Left colon (tissue), 2 donors: ENCODE data around the gene CT83. TPM values are rescaled to one million over a fixed set of nuclear protein-coding genes. Genes with fewer than 3 reads are reported as not detected.
A peak's percentile ranks its signal among the peaks of the same experiment; 100 is the strongest.

Source experiments
- ATAC-seq: fragments of 200-7000 bp; cut with Tn5 transposase; one replicate; pipeline ENCODE4 v1.9.1; 2020; ENCODE audit warnings: mild to moderate bottlenecking, moderate library complexity
- DNase-seq, 2 donors: peaks; one replicate each; pipeline ENCODE4 v3.0.0-alpha.2; 2020
- intact Hi-C, 2 donors: fragments of 100-400 bp; cut with DNase I in 1 of 2; cut with micrococcal nuclease in 1 of 2; formaldehyde crosslinking; loops; one replicate each; pipeline versions ENCODE4 v1.11.2 to v1.14.0; 2022; cut with DNase I, micrococcal nuclease
- long read RNA-seq: library from polyadenylated mRNA; unstranded; transcript quantifications from one replicate; pipeline ENCODE4 v2.0.0, GENCODE V29; 2021
- total RNA-seq, 2 donors: library from RNA; stranded (reverse); fragmentation: NEBNext Ultra II Directional; extraction: Animal tissue kit (Norgen Biotek cat#: 25700); gene quantifications; one replicate each; pipeline ENCODE4 v1.2.1, GENCODE V29; 2021
- donor health status: DM: no; HTN: no; CAD: no.
- donor health status: DM: yes; HTN: yes; CAD: no.

CT83 gene
- total RNA-seq: not detected
- long read RNA-seq: 0 reads

GRCh38 chrX:116462822-116463221, at the start of gene CT83:
Gene CT83, minus strand, starts transcription at chrX:116462976. Its CDS starts 120 bp downstream, at chrX:116462856.
- intact Hi-C loops: no loop called here
- DNase-seq (no peak), ATAC-seq (no peak)

GRCh38 chrX:116499780-116500179, 37.0 kb upstream of the CT83 start:
- no peak for ATAC-seq
- intact Hi-C loops: no loop called here
- DNase-seq: no peak

- intact Hi-C loops: no loop called here
- DNase-seq (no peak), ATAC-seq (no peak)
These were observed 30.5 kb upstream of the CT83 start for GRCh38 chrX:116493271-116493670.

GRCh38 chrX:116490104-116490503, 27.3 kb upstream of the CT83 start:
- DNase-seq (no peak), ATAC-seq (no peak)
- intact Hi-C loops: no loop called here

- DNase-seq (no peak), ATAC-seq (no peak)
- intact Hi-C loops: no loop called here
These were observed 17.3 kb upstream of the CT83 start for GRCh38 chrX:116480059-116480458.

GRCh38 chrX:116449156-116449555, 13.6 kb downstream of the CT83 start:
- DNase-seq: no peak
- intact Hi-C loops: no loop called here
- no peak for ATAC-seq

GRCh38 chrX:116436358-116436816, 26.4 kb downstream of the CT83 start, which contains the start of gene SLC6A14:
Gene SLC6A14, plus strand, starts transcription at chrX:116436606. Its CDS starts 104 bp downstream, at chrX:116436710.
- DNase-seq: peak; percentile 19 to 36
- peak; percentile 90 for ATAC-seq
- intact Hi-C loops: no loop called here

GRCh38 chrX:116435597-116435996, 27.2 kb downstream of the CT83 start:
- no peak for ATAC-seq
- intact Hi-C loops: no loop called here
- no peak for DNase-seq

GRCh38 chrX:116427978-116428377, 34.8 kb downstream of the CT83 start:
- DNase-seq (no peak), ATAC-seq (no peak)
- intact Hi-C loops: no loop called here

- intact Hi-C loops: no loop called here
- DNase-seq (no peak), ATAC-seq (no peak)
These were observed 44.8 kb downstream of the CT83 start for GRCh38 chrX:116417968-116418367.

- ATAC-seq (no peak), DNase-seq (no peak)
- intact Hi-C loops: no loop called here
These were observed 45.6 kb downstream of the CT83 start for GRCh38 chrX:116417214-116417613.

- DNase-seq (no peak), ATAC-seq (no peak)
- intact Hi-C loops: no loop called here
These were observed 49.5 kb downstream of the CT83 start for GRCh38 chrX:116413273-116413672.

Other genes starting within 250 kb of the CT83 start
- gene SLC6A14, start 26.4 kb downstream of the CT83 start, total RNA-seq: 1 to 10 TPM in 1 of 2 donors, under 1 TPM in 1; 0.31 to 2.6 TPM